Muscle layer of colon (tissue), 2 donors: ENCODE measurements around the gene ECSIT.
A peak's percentile ranks its signal among the peaks of the same experiment; 100 is the strongest.

Experiments
- H3K27ac ChIP-seq: one replicate; pipeline ENCODE4 v1.7.0; 2013; ENCODE audit warnings: low read depth, mild to moderate bottlenecking, low read length, moderate library complexity
- H3K27me3 ChIP-seq, 2 donors: one replicate each; pipeline ENCODE4 v1.7.0; 2013; ENCODE audit warnings: low read length in 2 of 2, mild to moderate bottlenecking in 2 of 2; ENCODE audit not compliant: insufficient read depth in 2 of 2, control insufficient read depth in 1 of 2
- H3K36me3 ChIP-seq: one replicate; pipeline ENCODE4 v1.7.0; 2013; ENCODE audit warnings: mild to moderate bottlenecking, low read length; ENCODE audit not compliant: insufficient read depth
- H3K4me1 ChIP-seq: one replicate; pipeline ENCODE4 v1.7.0; 2013; ENCODE audit warnings: mild to moderate bottlenecking, low read length; ENCODE audit not compliant: insufficient read depth
- H3K4me3 ChIP-seq, 2 donors: one replicate each; pipeline ENCODE4 v1.7.0; 2013; ENCODE audit warnings: low read length in 2 of 2, low read depth in 1 of 2, mild to moderate bottlenecking in 1 of 2, moderate library complexity in 1 of 2
- H3K9ac ChIP-seq: one replicate; pipeline ENCODE4 v1.7.0; 2013; ENCODE audit warnings: low read length
- H3K9me3 ChIP-seq: one replicate; pipeline ENCODE4 v1.7.0; 2013; ENCODE audit warnings: mild to moderate bottlenecking, low read length
- donor health status: abdominal sarcoma.
- donor health status: Adenocarcinoma of cecum.

The ECSIT gene

GRCh38 chr19:11547929-11548700 lies 19.2 kb upstream of the ECSIT start:
- peaks cover 62% of the 10 kb centered on the region for H3K36me3 ChIP-seq
- no peak overlapping the region for H3K4me3 ChIP-seq
- H3K4me1 ChIP-seq: peaks cover 44% of the 10 kb centered on the region
- no peaks in the 10 kb centered on the region for H3K27me3 ChIP-seq
- H3K9me3 ChIP-seq: no peaks in the 10 kb centered on the region
- H3K27ac ChIP-seq: peak overlapping the region; percentile 32
- H3K9ac ChIP-seq: no peak overlapping the region

GRCh38 chr19:11541238-11541637 lies 12.3 kb upstream of the ECSIT start:
- peak overlapping the region; percentile 30 to 66 for H3K4me3 ChIP-seq
- H3K27ac ChIP-seq: peak overlapping the region; percentile 75
- no peaks in the 10 kb centered on the region for H3K9me3 ChIP-seq
- H3K36me3 ChIP-seq: peaks cover 34% of the 10 kb centered on the region
- H3K9ac ChIP-seq: peak overlapping the region; percentile 81
- no peaks in the 10 kb centered on the region for H3K27me3 ChIP-seq
- peaks cover 19% of the 10 kb centered on the region for H3K4me1 ChIP-seq

DNA sequence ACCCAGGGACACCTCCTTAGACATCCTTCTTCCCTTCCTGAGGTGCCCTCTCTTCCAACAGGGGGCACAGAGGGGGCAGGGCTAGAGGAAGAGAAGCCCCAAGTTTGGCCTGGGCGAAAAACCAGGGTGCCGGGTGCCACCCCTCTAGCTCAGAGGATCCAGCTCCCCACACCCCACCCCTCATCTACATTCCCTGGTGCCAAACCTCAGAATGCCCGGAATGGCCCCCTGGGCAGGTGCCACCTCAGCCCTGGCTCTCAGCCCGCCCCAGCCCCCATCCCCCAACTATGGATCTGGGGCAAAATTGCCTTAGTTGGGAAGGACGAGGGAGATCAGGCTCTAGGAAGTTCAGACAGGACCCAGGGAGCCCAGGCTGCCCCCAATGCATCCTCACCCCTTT lies 11.7 kb upstream of the ECSIT start:
- Histone ChIP-seq H3K4me1 (peaks cover 15% of the 10 kb centered on the region), H3K27me3 (no peaks in the 10 kb centered on the region), H3K27ac (peak overlapping the region; percentile 75), H3K4me3 (peak overlapping the region; percentile 30 to 66), H3K36me3 (peaks cover 28% of the 10 kb centered on the region), H3K9ac (peak overlapping the region; percentile 81), H3K9me3 (no peaks in the 10 kb centered on the region)

DNA sequence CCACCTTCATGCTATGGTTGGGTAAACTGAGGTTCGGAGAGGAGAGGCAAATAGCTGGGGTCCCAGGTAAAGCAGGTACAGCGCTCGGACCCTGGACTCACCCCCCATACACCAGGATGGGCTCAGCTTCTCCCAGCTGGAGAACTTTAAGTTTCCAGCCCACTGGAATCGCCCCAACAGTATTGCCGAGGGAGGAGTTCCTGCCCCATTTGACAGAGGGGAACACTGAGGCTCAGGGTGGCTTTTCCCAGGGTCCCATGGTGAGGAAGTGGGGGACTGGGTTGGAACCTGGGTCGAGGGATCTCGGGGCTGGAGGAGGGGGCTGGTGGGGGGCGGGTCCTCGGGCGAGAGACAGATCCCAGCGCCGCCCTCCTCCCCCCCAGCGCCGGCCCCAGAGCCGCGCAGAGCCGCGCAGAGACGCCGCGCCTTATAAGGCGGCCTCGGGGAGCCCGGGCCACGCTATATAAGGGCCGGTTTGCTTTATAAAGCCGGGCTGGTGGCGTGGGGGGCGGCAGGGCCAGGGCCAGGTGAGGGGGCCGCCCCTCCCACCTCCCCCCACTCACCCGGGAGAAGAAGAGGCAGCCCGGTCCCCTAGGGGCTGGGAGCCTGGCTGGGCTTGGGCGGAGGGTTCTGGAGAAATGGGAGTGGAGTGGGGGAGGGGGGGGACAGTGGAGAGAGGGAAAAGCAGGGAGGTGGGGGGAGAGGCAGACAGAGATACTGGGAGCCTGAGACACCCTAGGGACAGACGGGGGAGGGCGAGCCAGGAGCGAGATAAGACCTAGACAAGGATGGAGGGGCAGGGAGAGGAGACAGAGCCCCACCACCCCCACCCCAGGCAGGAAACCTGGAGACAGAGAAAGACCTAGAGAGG lies 10.8 kb upstream of the ECSIT start:
- H3K36me3 ChIP-seq: peaks cover 19% of the 10 kb centered on the region
- H3K4me3 ChIP-seq: peak overlapping the region; percentile 30 to 98
- H3K27me3 ChIP-seq: no peaks in the 10 kb centered on the region
- H3K9ac ChIP-seq: peak overlapping the region; percentile 100
- H3K27ac ChIP-seq: peak overlapping the region; percentile 75
- peaks cover 24% of the 10 kb centered on the region for H3K4me1 ChIP-seq
- no peaks in the 10 kb centered on the region for H3K9me3 ChIP-seq

DNA sequence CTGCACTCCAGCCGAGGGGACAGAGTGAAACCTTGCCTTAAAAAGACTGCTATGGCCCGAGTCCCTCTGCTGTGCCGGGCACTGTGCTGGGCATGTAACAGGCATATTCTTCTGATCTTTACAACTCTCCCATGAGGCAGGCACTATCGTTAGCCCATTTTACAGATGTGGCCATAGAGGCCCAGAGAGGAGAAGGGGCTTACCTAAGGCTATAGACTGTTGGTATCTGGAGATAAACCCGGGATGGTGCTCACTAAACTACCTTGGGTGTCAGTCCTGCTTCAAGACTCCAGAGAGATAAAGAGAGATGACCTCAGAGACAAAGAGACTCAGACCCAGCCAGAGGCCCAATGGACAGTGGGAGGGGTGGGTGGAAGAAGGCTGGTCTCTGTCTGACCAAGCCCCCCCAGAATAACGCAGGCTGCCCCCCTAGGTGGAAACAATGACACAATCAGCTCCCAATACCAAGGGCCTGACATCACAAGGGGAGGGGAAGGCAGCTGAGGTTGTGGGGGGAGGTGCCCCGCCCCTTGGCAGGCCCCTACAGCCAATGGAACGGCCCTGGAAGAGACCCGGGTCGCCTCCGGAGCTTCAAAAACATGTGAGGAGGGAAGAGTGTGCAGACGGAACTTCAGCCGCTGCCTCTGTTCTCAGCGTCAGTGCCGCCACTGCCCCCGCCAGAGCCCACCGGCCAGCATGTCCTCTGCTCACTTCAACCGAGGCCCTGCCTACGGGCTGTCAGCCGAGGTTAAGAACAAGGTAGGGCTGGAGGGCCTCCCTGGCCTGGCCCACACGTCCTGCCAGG lies 9.5 kb upstream of the ECSIT start, which contains the start of gene CNN1:
Gene CNN1 (plus strand): TSS at position 620 of the 805 bp plus-strand sequence. CDS start 77 bp downstream, at position 697.
- peaks cover 12% of the 10 kb centered on the region for H3K36me3 ChIP-seq
- no peaks in the 10 kb centered on the region for H3K9me3 ChIP-seq
- H3K27me3 ChIP-seq: no peaks in the 10 kb centered on the region
- H3K27ac ChIP-seq: peak within 1 kb of the TSS; percentile 75
- peak within 1 kb of the TSS; percentile 30 to 98 for H3K4me3 ChIP-seq
- peak within 1 kb of the TSS; percentile 100 for H3K9ac ChIP-seq
- peaks cover 22% of the 10 kb centered on the region for H3K4me1 ChIP-seq

DNA sequence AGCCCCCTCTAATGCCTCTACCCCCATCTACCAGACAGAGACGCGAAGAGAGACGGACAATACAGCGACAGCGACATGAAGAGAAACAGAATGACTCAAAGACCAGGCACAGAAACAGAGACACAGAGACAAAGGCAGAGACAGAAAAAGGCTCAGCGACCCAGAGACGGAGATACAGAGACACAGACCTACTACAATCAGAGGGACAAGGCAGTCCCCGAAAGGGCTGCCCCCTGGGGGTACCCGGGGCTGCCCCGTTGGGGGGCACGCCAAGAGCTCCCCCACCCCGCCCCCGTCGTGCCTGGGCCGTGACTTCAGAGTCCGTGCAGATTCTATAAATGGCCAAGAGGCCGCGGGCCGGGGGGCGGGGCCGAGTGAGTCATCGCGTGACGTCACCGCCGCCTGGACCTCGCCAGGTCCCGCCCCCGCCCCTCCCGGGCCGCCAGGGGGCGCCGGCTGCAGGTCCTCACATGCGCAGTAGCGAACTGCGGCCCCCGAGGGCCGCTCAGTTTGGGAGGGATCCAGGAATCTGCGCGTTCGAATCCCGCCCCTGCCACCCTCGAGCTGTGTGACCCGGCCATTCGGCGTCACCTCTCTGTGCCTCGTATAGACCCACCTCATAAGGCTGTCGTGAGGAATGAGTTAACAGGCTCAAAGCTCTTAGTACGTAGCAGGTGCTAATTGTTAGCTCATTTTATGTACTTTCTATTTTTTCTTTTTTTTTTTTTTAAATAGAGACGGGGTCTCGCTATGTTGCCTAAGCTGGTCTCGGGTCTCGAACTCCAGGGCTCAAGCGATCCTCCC lies 7.1 kb upstream of the ECSIT start:
- Histone ChIP-seq H3K9me3 (no peaks in the 10 kb centered on the region), H3K27ac (peak overlapping the region; percentile 80), H3K9ac (peak overlapping the region; percentile 81), H3K27me3 (no peaks in the 10 kb centered on the region), H3K4me1 (peaks cover 22% of the 10 kb centered on the region), H3K4me3 (peak overlapping the region; percentile 34 to 41), H3K36me3 (peaks cover 1% of the 10 kb centered on the region)

DNA sequence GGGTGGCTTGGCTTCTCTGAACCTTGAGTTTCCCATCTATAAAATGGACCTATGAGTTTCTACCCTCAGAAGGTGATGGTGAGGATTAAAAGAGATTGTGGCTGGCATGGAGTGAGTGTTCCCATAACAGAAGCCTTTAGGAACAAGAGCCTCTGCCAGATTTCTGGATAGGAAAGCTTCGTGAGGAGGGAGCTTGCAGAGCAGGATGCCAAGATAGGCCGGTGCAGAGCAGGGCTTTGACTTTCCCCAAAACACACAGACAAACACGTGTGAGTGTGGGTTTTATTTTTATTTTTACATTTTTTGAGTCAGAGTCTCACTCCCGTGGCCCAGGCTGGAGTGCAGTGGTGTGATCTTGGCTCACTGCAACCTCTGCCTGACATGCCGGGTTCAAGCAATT lies 6.0 kb upstream of the ECSIT start:
- H3K36me3 ChIP-seq: no peaks in the 10 kb centered on the region
- H3K4me3 ChIP-seq: no peak overlapping the region
- H3K9ac ChIP-seq: peak overlapping the region; percentile 81
- peak overlapping the region; percentile 80 for H3K27ac ChIP-seq
- H3K27me3 ChIP-seq: no peaks in the 10 kb centered on the region
- H3K4me1 ChIP-seq: peaks cover 22% of the 10 kb centered on the region
- H3K9me3 ChIP-seq: no peaks in the 10 kb centered on the region

GRCh38 chr19:11534538-11534937 lies 5.6 kb upstream of the ECSIT start:
- no peaks in the 10 kb centered on the region for H3K27me3 ChIP-seq
- no peaks in the 10 kb centered on the region for H3K36me3 ChIP-seq
- no peaks in the 10 kb centered on the region for H3K9me3 ChIP-seq
- no peak overlapping the region for H3K4me3 ChIP-seq
- peaks cover 22% of the 10 kb centered on the region for H3K4me1 ChIP-seq
- peak overlapping the region; percentile 81 for H3K9ac ChIP-seq
- H3K27ac ChIP-seq: peak overlapping the region; percentile 80

GRCh38 chr19:11530432-11530831 lies 1.5 kb upstream of the ECSIT start:
- H3K4me3 ChIP-seq: no peak overlapping the region
- H3K4me1 ChIP-seq: peaks cover 22% of the 10 kb centered on the region

GRCh38 chr19:11519138-11519537 lies 9.8 kb downstream of the ECSIT start:
- Histone ChIP-seq H3K27ac (no peak overlapping the region), H3K27me3 (no peaks in the 10 kb centered on the region), H3K9me3 (no peaks in the 10 kb centered on the region), H3K4me1 (no peaks in the 10 kb centered on the region), H3K9ac (no peak overlapping the region), H3K36me3 (peaks cover 24% of the 10 kb centered on the region), H3K4me3 (no peak overlapping the region)

More at GRCh38 chr19:11530432-11530831, 1.5 kb upstream of the ECSIT start:
- Histone ChIP-seq H3K9me3 (no peaks in the 10 kb centered on the region), H3K36me3 (no peaks in the 10 kb centered on the region), H3K27ac (no peak overlapping the region), H3K27me3 (no peaks in the 10 kb centered on the region), H3K9ac (no peak overlapping the region)
